Measurements from ENCODE around the gene NUP50.

GRCh38 chr22:45149671-45150070 is 14.1 kb upstream of the NUP50 start:
- TF ChIP-seq, protein P1, sequence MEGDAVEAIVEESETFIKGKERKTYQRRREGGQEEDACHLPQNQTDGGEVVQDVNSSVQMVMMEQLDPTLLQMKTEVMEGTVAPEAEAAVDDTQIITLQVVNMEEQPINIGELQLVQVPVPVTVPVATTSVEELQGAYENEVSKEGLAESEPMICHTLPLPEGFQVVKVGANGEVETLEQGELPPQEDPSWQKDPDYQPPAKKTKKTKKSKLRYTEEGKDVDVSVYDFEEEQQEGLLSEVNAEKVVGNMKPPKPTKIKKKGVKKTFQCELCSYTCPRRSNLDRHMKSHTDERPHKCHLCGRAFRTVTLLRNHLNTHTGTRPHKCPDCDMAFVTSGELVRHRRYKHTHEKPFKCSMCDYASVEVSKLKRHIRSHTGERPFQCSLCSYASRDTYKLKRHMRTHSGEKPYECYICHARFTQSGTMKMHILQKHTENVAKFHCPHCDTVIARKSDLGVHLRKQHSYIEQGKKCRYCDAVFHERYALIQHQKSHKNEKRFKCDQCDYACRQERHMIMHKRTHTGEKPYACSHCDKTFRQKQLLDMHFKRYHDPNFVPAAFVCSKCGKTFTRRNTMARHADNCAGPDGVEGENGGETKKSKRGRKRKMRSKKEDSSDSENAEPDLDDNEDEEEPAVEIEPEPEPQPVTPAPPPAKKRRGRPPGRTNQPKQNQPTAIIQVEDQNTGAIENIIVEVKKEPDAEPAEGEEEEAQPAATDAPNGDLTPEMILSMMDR (IDR thresholded peaks at IDR 0.05; ENCODE audit: low read depth, low read length) = no peak
- no peak for TF ChIP-seq EZH2phosphoT487 (IDR thresholded peaks at IDR 0.05; ENCODE audit: low read depth)
